Upper lobe of right lung (tissue), 1 donor: Measurements from ENCODE around the gene DENND5B. TPM values are rescaled to one million over a fixed set of nuclear protein-coding genes. Genes with fewer than 3 reads are reported as not detected.

ENCODE experiments used
- ATAC-seq: fragments of 200-7000 bp; cut with Tn5 transposase; one replicate; pipeline ENCODE4 v1.9.1; 2020; ENCODE audit warnings: mild to moderate bottlenecking, moderate library complexity
- DNase-seq: peaks from one replicate; pipeline ENCODE4 v3.0.0-alpha.2; 2020
- H3K27ac ChIP-seq: fragments of 200-600 bp; one replicate; pipeline ENCODE4 v1.8.0; 2022
- H3K27me3 ChIP-seq: fragments of 200-600 bp; one replicate; pipeline ENCODE4 v1.8.0; 2022; ENCODE audit warnings: mild to moderate bottlenecking
- H3K36me3 ChIP-seq: fragments of 200-600 bp; one replicate; pipeline ENCODE4 v1.8.0; 2022
- H3K4me1 ChIP-seq: fragments of 200-600 bp; one replicate; pipeline ENCODE4 v1.8.0; 2022
- H3K4me3 ChIP-seq: fragments of 200-600 bp; one replicate; pipeline ENCODE4 v1.8.0; 2022; ENCODE audit warnings: mild to moderate bottlenecking
- H3K9me3 ChIP-seq: fragments of 200-600 bp; one replicate; pipeline ENCODE4 v1.8.0; 2022
- intact Hi-C: fragments of 100-400 bp; cut with DNase I; formaldehyde crosslinking; loops from one replicate; pipeline ENCODE4 v1.11.0; 2022
- total RNA-seq: library from RNA; stranded (reverse); fragmentation: NEBNext Ultra II Directional; extraction: Animal tissue kit (Norgen Biotek cat#: 25700); gene quantifications from one replicate; pipeline ENCODE4 v1.2.1, GENCODE V29; 2021
- TF ChIP-seq, protein P1 (sequence below): fragments of 200-600 bp; IDR thresholded peaks from one replicate; pipeline ENCODE4 v1.8.0; 2022; ENCODE audit warnings: antibody characterized with exemption
- donor health status: DM: no; HTN: yes; CAD: no; lungs with severe emphysema.

The DENND5B gene
- total RNA-seq, 1 donor from 2014 or later: 7.5 TPM

DNA sequence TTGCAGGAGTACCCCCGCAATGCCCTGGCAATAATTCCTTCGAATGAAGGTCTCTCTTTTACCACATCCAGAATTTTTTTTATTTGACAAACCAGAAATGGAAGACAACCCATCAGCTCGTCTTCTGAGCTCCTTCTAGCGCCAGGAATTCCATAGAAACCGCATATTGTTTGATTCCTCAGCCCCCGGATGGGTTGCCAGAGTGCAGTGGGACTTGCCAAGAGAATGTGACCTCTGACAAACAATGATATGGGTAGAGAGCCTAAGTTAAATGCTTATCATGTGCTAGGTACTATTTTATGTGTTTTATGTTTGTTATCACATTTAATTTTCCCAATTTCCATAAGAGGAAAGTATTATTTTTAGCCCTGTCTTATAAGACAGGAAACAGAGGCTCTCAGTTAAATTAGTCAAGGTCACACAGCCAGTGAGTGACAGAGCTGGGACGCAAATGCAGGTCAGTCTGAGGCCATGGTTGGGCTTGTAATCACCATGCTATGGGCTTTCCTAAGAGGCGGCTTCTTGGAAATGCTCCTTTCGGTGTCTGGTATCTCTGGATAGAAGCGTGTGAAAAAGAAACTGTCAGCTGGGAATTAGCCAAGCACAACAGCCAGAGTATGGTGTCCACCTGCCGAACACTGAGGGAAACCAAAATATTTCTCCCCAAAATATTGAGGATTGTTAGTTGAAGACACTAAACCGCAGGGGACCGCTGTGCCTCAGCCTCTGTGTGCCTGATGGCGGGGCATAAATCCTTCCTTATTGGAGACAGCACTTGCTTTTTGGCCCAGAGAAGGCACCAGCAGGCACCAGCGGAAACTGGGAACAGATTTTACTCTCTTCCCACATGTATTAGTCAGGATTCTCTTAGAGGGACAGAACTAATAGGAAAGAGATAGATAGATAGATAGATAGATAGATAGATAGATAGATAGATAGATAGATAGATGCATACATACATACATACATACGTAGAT is 39.1 kb upstream of the DENND5B start:
- no peaks in the 10 kb centered on the region for H3K4me1 ChIP-seq
- H3K36me3 ChIP-seq: no peaks in the 10 kb centered on the region
- ATAC-seq: no peak
- no peak for DNase-seq
- no peak overlapping the region for H3K4me3 ChIP-seq
- no peaks in the 10 kb centered on the region for H3K9me3 ChIP-seq
- no peak overlapping the region for H3K27ac ChIP-seq
- intact Hi-C loops: loop anchor here (5.0 kb wide), 1 partner anchor 228 kb away; no protein-coding TSS in a partner anchor
- TF ChIP-seq, protein P1, sequence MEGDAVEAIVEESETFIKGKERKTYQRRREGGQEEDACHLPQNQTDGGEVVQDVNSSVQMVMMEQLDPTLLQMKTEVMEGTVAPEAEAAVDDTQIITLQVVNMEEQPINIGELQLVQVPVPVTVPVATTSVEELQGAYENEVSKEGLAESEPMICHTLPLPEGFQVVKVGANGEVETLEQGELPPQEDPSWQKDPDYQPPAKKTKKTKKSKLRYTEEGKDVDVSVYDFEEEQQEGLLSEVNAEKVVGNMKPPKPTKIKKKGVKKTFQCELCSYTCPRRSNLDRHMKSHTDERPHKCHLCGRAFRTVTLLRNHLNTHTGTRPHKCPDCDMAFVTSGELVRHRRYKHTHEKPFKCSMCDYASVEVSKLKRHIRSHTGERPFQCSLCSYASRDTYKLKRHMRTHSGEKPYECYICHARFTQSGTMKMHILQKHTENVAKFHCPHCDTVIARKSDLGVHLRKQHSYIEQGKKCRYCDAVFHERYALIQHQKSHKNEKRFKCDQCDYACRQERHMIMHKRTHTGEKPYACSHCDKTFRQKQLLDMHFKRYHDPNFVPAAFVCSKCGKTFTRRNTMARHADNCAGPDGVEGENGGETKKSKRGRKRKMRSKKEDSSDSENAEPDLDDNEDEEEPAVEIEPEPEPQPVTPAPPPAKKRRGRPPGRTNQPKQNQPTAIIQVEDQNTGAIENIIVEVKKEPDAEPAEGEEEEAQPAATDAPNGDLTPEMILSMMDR: no peak
- H3K27me3 ChIP-seq: no peaks in the 10 kb centered on the region

DNA sequence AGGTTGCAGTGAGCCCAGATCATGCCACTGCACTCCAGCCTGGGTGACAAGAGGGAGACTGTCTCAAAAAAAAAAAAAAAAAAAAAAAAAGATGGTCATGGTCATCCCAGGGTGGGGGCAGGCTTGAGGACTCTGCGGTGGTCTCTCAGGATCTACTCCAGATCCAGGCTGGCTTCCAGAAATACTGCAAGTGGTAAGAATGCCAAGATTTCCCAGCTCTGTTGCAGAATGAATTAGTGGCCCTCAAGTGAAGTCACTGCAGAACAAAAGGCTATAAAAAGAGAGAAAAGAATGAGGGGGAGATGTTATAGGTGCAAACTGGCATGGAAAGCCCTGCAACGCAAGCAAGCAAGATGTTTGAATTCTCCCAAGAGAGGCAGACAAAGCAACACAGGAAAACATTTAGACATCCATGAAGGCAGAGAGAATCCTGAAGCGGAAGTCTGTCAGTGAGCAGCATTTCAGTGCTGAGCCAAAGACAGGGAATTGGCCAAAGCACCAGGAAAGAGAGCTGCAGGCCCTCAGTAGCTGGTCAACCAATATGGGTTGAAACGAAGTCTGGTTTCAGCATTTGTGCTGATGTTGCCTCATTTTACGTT is 36.6 kb upstream of the DENND5B start:
- H3K4me3 ChIP-seq: no peak overlapping the region
- no peaks in the 10 kb centered on the region for H3K27me3 ChIP-seq
- DNase-seq (no peak), ATAC-seq (no peak)
- no peak overlapping the region for H3K27ac ChIP-seq
- no peaks in the 10 kb centered on the region for H3K9me3 ChIP-seq
- intact Hi-C loops: no loop called here
- TF ChIP-seq, protein P1: no peak
- H3K4me1 ChIP-seq: no peaks in the 10 kb centered on the region
- H3K36me3 ChIP-seq: no peaks in the 10 kb centered on the region

DNA sequence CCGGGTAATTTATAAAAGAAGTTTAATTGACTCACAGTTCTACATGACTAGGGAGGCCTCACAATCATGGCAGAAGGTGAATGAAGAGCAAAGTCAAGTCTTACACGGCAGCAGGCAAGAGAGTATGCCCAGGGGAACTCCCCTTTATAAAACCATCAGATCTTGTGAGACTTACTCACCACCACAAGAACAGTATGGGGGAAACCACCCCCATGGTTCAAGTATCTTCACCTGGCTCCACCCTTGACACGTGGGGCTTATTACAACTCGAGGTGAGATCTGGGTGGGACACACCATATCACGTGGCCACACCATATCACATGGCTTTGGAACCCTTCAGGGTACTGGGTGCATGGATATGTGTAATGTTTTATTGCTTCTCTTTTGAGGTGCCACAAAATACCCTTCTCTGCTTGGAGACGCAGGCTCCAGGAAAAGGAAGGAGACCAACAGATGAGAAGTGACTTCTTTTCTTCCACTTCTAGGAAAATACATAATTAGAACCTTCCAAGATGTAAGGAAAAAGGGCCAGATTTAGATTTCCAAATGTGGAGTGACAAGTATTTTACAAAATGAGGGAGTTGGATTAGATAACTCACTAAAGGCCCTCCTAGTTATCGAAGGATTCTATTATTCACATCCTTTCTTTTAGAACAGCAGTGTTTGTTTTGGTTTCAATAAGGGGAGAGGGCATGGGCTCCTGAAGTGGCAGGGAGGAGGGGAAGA is 35.5 kb upstream of the DENND5B start:
- Histone ChIP-seq H3K27me3 (no peaks in the 10 kb centered on the region), H3K27ac (no peak overlapping the region), H3K36me3 (no peaks in the 10 kb centered on the region), H3K9me3 (no peaks in the 10 kb centered on the region), H3K4me3 (no peak overlapping the region), H3K4me1 (no peaks in the 10 kb centered on the region)
- TF ChIP-seq, protein P1: no peak
- no peak for DNase-seq
- ATAC-seq: no peak
- intact Hi-C loops: no loop called here

DNA sequence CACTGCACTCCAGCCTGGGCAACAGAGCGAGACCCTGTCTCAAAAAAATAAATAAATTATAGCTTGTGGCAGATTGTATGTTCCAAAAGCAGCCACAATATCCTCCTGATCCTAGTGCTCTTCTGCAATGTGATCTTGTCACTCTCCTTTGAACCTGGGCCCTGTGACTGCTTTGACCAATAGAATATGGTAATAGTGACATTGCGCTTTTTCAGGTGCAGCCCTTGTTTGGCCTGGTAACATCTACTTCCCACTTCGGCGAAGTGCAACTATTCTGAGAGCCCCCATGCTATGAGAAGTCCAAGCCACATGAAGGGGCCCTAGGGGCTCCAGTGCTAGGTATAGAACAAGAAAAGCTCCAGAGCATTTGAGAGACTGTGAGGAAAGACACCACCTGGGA is 31.1 kb upstream of the DENND5B start:
- TF ChIP-seq, protein P1: no peak
- Histone ChIP-seq H3K27ac (no peak overlapping the region), H3K4me1 (no peaks in the 10 kb centered on the region), H3K27me3 (no peaks in the 10 kb centered on the region), H3K9me3 (no peaks in the 10 kb centered on the region), H3K36me3 (no peaks in the 10 kb centered on the region), H3K4me3 (no peak overlapping the region)
- intact Hi-C loops: no loop called here
- ATAC-seq: no peak
- DNase-seq: no peak

DNA sequence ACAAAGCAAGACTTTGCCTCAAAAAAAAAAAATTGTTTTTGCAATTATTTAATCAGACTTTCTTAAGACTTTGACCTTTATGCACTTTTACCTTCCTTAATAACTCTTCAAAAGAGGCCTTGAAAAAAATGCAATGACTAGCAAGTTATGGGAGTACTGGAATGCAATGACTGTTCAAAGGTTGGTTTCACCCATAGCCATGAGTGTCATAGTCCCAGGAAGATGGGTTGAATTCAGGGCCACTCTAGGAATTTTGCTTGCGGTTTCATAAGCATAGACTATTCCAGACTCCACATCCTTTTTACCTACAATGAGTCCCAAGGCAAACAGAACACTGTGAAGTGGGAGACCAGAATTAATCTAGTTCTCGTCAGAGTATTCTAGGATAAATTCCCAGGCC is 29.4 kb upstream of the DENND5B start:
- DNase-seq (no peak), ATAC-seq (no peak)
- H3K4me1 ChIP-seq: no peaks in the 10 kb centered on the region
- no peaks in the 10 kb centered on the region for H3K9me3 ChIP-seq
- intact Hi-C loops: no loop called here
- H3K36me3 ChIP-seq: no peaks in the 10 kb centered on the region
- no peaks in the 10 kb centered on the region for H3K27me3 ChIP-seq
- TF ChIP-seq, protein P1: no peak
- H3K27ac ChIP-seq: no peak overlapping the region
- H3K4me3 ChIP-seq: no peak overlapping the region
